ENCODE measurements around the gene INTS3. TPM values are rescaled to one million over a fixed set of nuclear protein-coding genes. Genes with fewer than 3 reads are reported as not detected.

Gene INTS3
- total RNA-seq, 4 donors from 2014 or later = 38.3 to 75.4 (median 43.9) TPM

DNA sequence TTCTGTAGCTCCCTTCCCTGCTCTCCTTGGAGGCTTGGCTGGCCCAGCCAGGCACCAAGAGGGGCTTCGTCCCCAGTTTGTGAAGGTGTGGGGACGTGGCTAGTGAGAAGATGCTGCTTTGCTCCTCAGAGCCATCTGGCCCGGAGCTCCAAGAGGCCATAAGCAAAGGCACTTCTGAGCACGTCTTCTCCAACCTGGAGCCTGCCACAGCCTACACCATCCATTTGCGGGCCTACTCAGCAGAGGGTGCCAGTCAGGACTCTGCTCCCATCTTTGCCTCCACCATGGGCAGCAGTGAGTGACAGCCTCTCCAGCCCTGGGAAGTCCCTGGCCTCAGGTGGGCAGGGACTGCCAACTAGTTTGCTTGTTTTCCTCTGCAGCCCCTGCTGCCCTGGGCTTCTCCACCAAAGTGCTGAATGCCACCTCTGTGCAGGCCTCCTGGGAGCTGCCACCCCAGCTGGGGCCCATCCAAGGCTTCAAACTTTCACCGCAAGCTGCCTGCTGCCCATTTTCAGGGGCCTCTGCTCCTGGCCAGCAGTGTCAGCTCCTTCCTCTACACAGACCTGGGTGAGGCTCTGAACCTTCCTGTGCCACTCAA, 73.3 kb downstream of the INTS3 start:
- H3K27ac ChIP-seq = no peak overlapping the region
- DNase-seq (ENCODE audit: low spot score in 2 of 2) = peak in 1 of 2 donors; percentile 64
- no peak overlapping the region for H3K4me3 ChIP-seq
- TF ChIP-seq POLR2AphosphoS5 (IDR thresholded peaks at IDR 0.05) = no peak
- no peak for TF ChIP-seq CTCF (IDR thresholded peaks at IDR 0.05)
- no peak for TF ChIP-seq POLR2A (IDR thresholded peaks at IDR 0.05)
- TF ChIP-seq EP300 (IDR thresholded peaks at IDR 0.05) = no peak
- H3K36me3 ChIP-seq = no peaks in the 10 kb centered on the region
- 99% methylated on average over 5 of the region's 6 CpGs for WGBS
- no peaks in the 10 kb centered on the region for H3K9me3 ChIP-seq
- no peaks in the 10 kb centered on the region for H3K27me3 ChIP-seq
- peaks cover 26% of the 10 kb centered on the region for H3K4me1 ChIP-seq

DNA sequence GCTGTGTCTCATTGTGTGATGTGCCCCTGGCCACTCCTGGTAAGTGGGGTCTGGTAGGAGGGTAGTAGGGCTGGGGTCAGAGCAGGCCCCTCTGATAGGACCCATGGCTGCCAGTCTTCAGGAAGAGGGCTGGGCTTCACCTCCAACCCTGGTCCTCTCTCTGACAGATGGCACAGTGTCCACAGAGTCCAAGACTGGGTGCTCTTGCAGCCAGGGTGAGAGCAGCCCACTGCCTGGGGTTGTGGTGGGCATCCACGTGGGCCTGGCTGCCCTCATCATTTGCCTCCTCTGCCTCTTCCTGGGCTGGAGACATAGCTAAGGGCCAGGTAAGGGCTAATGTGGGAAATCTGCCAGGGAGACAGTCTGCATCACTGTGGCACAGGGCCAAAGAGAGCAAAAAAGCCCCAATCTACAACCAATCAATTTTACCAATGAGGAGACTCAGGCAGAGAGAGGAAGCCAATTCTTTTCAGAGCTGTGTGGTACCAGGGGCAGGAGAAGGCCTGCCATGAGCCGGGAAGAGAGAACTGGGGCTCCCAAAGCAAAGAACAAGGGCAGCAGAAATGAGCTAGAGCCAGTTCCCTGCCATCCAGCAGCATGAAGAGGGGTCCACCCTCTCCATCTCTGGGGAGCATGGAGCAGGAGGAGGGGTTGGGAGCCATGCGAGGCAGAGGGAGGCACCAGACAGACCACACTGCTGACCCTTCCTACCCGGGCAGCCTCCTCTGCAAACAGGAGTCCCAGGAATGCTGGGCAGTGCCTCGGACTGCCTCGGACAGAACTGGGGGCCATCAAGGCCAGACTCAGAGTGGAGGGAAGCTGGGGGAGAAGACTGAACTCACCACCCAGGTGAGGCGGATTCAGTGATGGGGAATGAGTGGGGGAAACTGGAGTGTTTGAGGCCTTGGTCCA, 74.2 kb downstream of the INTS3 start:
- H3K36me3 ChIP-seq = peaks cover 2% of the 10 kb centered on the region
- WGBS = 82% methylated on average over 7 of the region's 7 CpGs
- H3K9me3 ChIP-seq = no peaks in the 10 kb centered on the region
- TF ChIP-seq EP300 (IDR thresholded peaks at IDR 0.05) = no peak
- no peak overlapping the region for H3K4me3 ChIP-seq
- H3K27me3 ChIP-seq = no peaks in the 10 kb centered on the region
- peaks cover 28% of the 10 kb centered on the region for H3K4me1 ChIP-seq
- peak in 1 of 2 donors; percentile 67 for DNase-seq (ENCODE audit: low spot score in 2 of 2)
- H3K27ac ChIP-seq = no peak overlapping the region

DNA sequence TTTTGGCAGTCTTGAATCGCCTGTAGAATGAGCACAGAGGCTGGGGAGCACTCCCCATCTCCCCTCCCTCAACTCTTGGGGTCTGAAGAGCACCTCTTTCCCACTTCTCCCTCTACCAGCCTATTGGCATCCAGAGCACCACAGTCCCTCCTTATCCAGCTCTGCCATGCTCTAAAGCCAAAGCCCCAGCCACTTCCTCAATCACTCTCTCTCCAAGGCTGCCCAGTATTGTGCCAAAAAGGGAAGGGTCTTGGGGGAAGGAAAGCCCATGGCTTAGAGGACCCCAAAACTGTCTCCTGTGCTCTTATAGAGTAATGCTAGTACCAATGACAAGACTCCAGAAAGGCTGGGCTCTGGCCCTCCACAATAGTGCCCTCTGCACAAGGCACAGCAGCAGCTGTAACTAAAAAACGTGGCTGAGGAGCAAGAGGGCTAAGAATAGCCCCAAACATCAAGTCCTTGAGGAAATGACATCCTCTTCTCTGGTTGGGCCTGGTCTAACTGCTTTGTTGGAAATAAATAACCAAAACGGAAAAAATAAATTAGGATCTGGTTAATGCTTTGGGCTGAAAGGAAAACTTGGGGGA, 75.7 kb downstream of the INTS3 start:
- Histone ChIP-seq H3K36me3 (peaks cover 16% of the 10 kb centered on the region), H3K4me1 (peaks cover 24% of the 10 kb centered on the region), H3K4me3 (no peak overlapping the region), H3K9me3 (no peaks in the 10 kb centered on the region), H3K27me3 (no peaks in the 10 kb centered on the region), H3K27ac (no peak overlapping the region)
- DNase-seq (ENCODE audit: low spot score in 2 of 2) = no peak
- 76% methylated on average over 3 of the region's 3 CpGs for WGBS
- TF ChIP-seq POLR2AphosphoS5 (IDR thresholded peaks at IDR 0.05) = no peak
- no peak for TF ChIP-seq CTCF (IDR thresholded peaks at IDR 0.05)
- no peak for TF ChIP-seq EP300 (IDR thresholded peaks at IDR 0.05)
- TF ChIP-seq POLR2A (IDR thresholded peaks at IDR 0.05) = no peak

DNA sequence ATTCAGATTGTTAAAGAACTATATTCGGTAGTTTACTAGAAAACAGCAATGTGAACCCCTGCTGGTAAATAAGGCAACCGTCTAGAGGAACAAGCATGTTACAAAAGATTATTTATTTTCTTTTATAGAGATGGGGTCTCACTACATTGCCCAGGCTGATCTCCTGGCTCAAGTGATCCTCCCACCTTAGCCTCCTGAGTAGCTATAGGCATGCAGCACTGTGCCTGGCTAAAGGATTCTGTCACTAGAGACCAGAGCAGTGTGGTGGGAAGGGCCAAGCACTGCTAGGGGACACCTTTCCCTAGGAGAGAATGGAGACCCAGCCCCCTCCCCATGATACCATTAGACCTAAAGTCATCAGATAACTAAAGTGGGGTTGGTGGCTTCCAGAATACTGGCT, 76.3 kb downstream of the INTS3 start:
- WGBS = 91% methylated on average over 2 of the region's 2 CpGs
- H3K27ac ChIP-seq = no peak overlapping the region
- no peak for DNase-seq (ENCODE audit: low spot score in 2 of 2)

More for the DNA sequence above, 76.3 kb downstream of the INTS3 start:
- Histone ChIP-seq H3K36me3 (peaks cover 21% of the 10 kb centered on the region), H3K9me3 (no peaks in the 10 kb centered on the region), H3K4me3 (no peak overlapping the region), H3K27me3 (no peaks in the 10 kb centered on the region), H3K4me1 (peaks cover 24% of the 10 kb centered on the region)
- no peak for TF ChIP-seq EP300 (IDR thresholded peaks at IDR 0.05)
- TF ChIP-seq POLR2AphosphoS5 (IDR thresholded peaks at IDR 0.05) = no peak
- no peak for TF ChIP-seq CTCF (IDR thresholded peaks at IDR 0.05)
- TF ChIP-seq POLR2A (IDR thresholded peaks at IDR 0.05) = no peak

All from suprapubic skin (tissue), 4 donors.